AG04450 (cell line): ENCODE data around the gene N4BP2L2. TPM values are rescaled to one million over a fixed set of nuclear protein-coding genes. Genes with fewer than 3 reads are reported as not detected.

Experiments
- CTCF ChIA-PET: fragments of 300-600, 350-600 bp; formaldehyde crosslinking; extraction: SDS; loops from one replicate; lab custom pipeline; 2022; ENCODE audit warnings: antibody characterized with exemption, inconsistent platforms; lab: Charles Lee
- POLR2A ChIA-PET: fragments of 350-600 bp; formaldehyde crosslinking; extraction: SDS; loops from one replicate; lab custom pipeline; 2021; ENCODE audit warnings: antibody characterized with exemption, inconsistent platforms; lab: Yijun Ruan, JAX
- DNase-seq: peaks from one replicate; pipeline ENCODE4 v3.0.0-alpha.2; 2011; ENCODE audit warnings: low read depth, low spot score
- H3K27ac ChIP-seq: one replicate; pipeline ENCODE4 v1.5.1; 2012; ENCODE audit warnings: low read depth, low read length, control low read depth
- H3K27me3 ChIP-seq: one replicate; pipeline ENCODE4 v1.6.0; 2012; ENCODE audit warnings: low read length; ENCODE audit not compliant: control insufficient read depth, insufficient read depth
- H3K4me3 ChIP-seq: 2 replicates; pipeline ENCODE4 v1.5.1; 2011; ENCODE audit warnings: mild to moderate bottlenecking, low read depth, low read length, control low read depth
- H3K9me3 ChIP-seq: 2 replicates; pipeline ENCODE4 v1.5.1; 2012; ENCODE audit warnings: low read length; ENCODE audit not compliant: control insufficient read depth, insufficient read depth
- CTCF ChIP-seq: IDR thresholded peaks from 2 replicates; pipeline ENCODE4 v1.5.1; 2011; ENCODE audit warnings: low read depth, low read length, control low read depth, inconsistent platforms
- polyA plus RNA-seq: library from polyadenylated mRNA; depleted of rRNA; stranded (reverse); fragments of >200 nt; gene quantifications from 2 replicates; pipeline ENCODE4 v1.2.3, GENCODE V29; 2011

N4BP2L2 gene
- polyA plus RNA-seq, 1 experiment = 74.5 TPM

GRCh38 chr13:32425158-32425557, 113.4 kb downstream of the N4BP2L2 start:
- DNase-seq = no peak
- no peaks in the 10 kb centered on the region; the same call in 1 of the 2 replicates for H3K9me3 ChIP-seq
- CTCF ChIA-PET = interaction anchor here (1.2 kb wide), 1 partner anchor 10 kb away, joined by 3 read pairs; no protein-coding TSS in a partner anchor
- H3K4me3 ChIP-seq = no peak overlapping the region
- POLR2A ChIA-PET = interaction anchor here (0.6 kb wide), 1 partner anchor 78 kb away, joined by 11 read pairs; no protein-coding TSS in a partner anchor
- H3K27me3 ChIP-seq = no peaks in the 10 kb centered on the region
- no peak for TF ChIP-seq CTCF
- H3K27ac ChIP-seq = no peak overlapping the region

GRCh38 chr13:32423592-32423991, 115.0 kb downstream of the N4BP2L2 start:
- no peak overlapping the region for H3K4me3 ChIP-seq
- ChIA-PET CTCF (interaction anchor here (1.2 to 1.6 kb wide), 2 partner anchors 117 to 514 kb away, joined by 3 to 5 read pairs; no protein-coding TSS in a partner anchor), POLR2A (no interaction called here)
- peaks cover 6% of the 10 kb centered on the region for H3K9me3 ChIP-seq
- no peak for DNase-seq
- TF ChIP-seq CTCF = no peak
- H3K27me3 ChIP-seq = no peaks in the 10 kb centered on the region
- H3K27ac ChIP-seq = no peak overlapping the region

GRCh38 chr13:32419862-32420261, 118.7 kb downstream of the N4BP2L2 start:
- ChIA-PET POLR2A (no interaction called here), CTCF (no interaction called here)
- DNase-seq = no peak

GRCh38 chr13:32417995-32418394, 120.6 kb downstream of the N4BP2L2 start:
- H3K4me3 ChIP-seq = no peak overlapping the region
- H3K27me3 ChIP-seq = no peaks in the 10 kb centered on the region
- no peak for TF ChIP-seq CTCF
- DNase-seq = no peak
- ChIA-PET CTCF (no interaction called here), POLR2A (no interaction called here)
- no peak overlapping the region for H3K27ac ChIP-seq
- H3K9me3 ChIP-seq = peaks cover 6% of the 10 kb centered on the region

More at GRCh38 chr13:32419862-32420261, 118.7 kb downstream of the N4BP2L2 start:
- Histone ChIP-seq H3K4me3 (no peak overlapping the region), H3K9me3 (peaks cover 6% of the 10 kb centered on the region), H3K27ac (no peak overlapping the region), H3K27me3 (no peaks in the 10 kb centered on the region)
- TF ChIP-seq CTCF = no peak

GRCh38 chr13:32415019-32415418, 123.6 kb downstream of the N4BP2L2 start:
- Histone ChIP-seq H3K27ac (no peak overlapping the region), H3K27me3 (no peaks in the 10 kb centered on the region), H3K4me3 (no peak overlapping the region), H3K9me3 (peaks cover 6% of the 10 kb centered on the region)
- ChIA-PET CTCF (interaction anchor here (0.5 to 1.7 kb wide), 6 partner anchors 10 to 505 kb away, joined by 3 to 6 read pairs (median 3); no protein-coding TSS in a partner anchor), POLR2A (interaction anchor here (0.6 kb wide), 1 partner anchor 19 kb away, joined by 4 read pairs; no protein-coding TSS in a partner anchor)
- peak; percentile 61 for TF ChIP-seq CTCF
- no peak for DNase-seq
